ENCODE data around the gene CNIH2.

CNIH2 gene

GRCh38 chr11:66267379-66268243 lies 10.4 kb upstream of the CNIH2 start:
- Histone ChIP-seq H3K4me3 (ENCODE audit: control insufficient read depth in 1 of 7, extremely low read depth in 1 of 7, insufficient read depth in 4 of 7, low read depth in 2 of 7, low read length in 6 of 7) (peak overlapping the region; percentile 32 to 96 (median 89)), H3K4me1 (ENCODE audit: control extremely low read depth in 1 of 4, control insufficient read depth in 4 of 4, insufficient read depth in 4 of 4, low read length in 3 of 4) (peaks cover 5 to 29% (median 26%) of the 10 kb centered on the region in 4 experiments), H3K27ac (ENCODE audit: insufficient read depth in 1 of 2, low read depth in 1 of 2, low read length in 2 of 2, poor library complexity in 1 of 2, severe bottlenecking in 2 of 2) (peak overlapping the region; percentile 46 to 88), H3K27me3 (replicated peaks in 2 of 5; ENCODE audit: control insufficient read depth in 4 of 5, insufficient read depth in 5 of 5, low read length in 4 of 5) (no peaks in the 10 kb centered on the region), H3K9me3 (ENCODE audit: control extremely low read depth in 1 of 5, control insufficient read depth in 4 of 5, insufficient read depth in 2 of 5, low read depth in 1 of 5, low read length in 4 of 5) (no peaks in the 10 kb centered on the region), H3K36me3 (ENCODE audit: control insufficient read depth in 4 of 4, insufficient read depth in 4 of 4, low read length in 3 of 4) (peaks cover 5 to 25% (median 19%) of the 10 kb centered on the region in 4 experiments)
- WGBS (ENCODE audit: insufficient coverage) = under 1% methylated on average over 40 of the region's 61 CpGs
- peak; percentile 89 to 94 (median 93) for DNase-seq
- ChIA-PET POLR2A (interaction anchor here (0.7 to 1.3 kb wide), 3 partner anchors 10 to 149 kb away, joined by 3 to 5 read pairs (median 4); no protein-coding TSS in a partner anchor), CTCF (interaction anchor here (0.7 to 5.6 kb wide), 4 partner anchors 10 to 195 kb away, joined by 3 to 36 read pairs (median 8); partner anchors contain the start of gene YIF1A)

GRCh38 chr11:66268244-66268951 lies 9.6 kb upstream of the CNIH2 start, which contains the start of gene RAB1B:
Gene RAB1B (plus strand): TSS chr11:66268639. CDS start chr11:66268680, 41 bp downstream.
- ChIA-PET CTCF (interaction anchor here (0.7 to 5.6 kb wide), 4 partner anchors 9 to 195 kb away, joined by 3 to 36 read pairs (median 8); partner anchors contain the start of gene YIF1A), POLR2A (interaction anchor here (0.7 to 1.4 kb wide), 4 partner anchors 9 to 149 kb away, joined by 3 to 6 read pairs (median 4); no protein-coding TSS in a partner anchor)
- DNase-seq = peak; percentile 99
- Histone ChIP-seq H3K4me1 (ENCODE audit: control extremely low read depth in 1 of 4, control insufficient read depth in 4 of 4, insufficient read depth in 4 of 4, low read length in 3 of 4) (peaks cover 5 to 29% (median 26%) of the 10 kb centered on the region in 4 experiments), H3K36me3 (ENCODE audit: control insufficient read depth in 4 of 4, insufficient read depth in 4 of 4, low read length in 3 of 4) (peaks cover 11 to 27% (median 24%) of the 10 kb centered on the region in 4 experiments), H3K27me3 (replicated peaks in 2 of 5; ENCODE audit: control insufficient read depth in 4 of 5, insufficient read depth in 5 of 5, low read length in 4 of 5) (no peaks in the 10 kb centered on the region), H3K27ac (ENCODE audit: insufficient read depth in 1 of 2, low read depth in 1 of 2, low read length in 2 of 2, poor library complexity in 1 of 2, severe bottlenecking in 2 of 2) (peak within 1 kb of the TSS; percentile 64 to 88), H3K4me3 (ENCODE audit: control insufficient read depth in 1 of 7, extremely low read depth in 1 of 7, insufficient read depth in 4 of 7, low read depth in 2 of 7, low read length in 6 of 7) (peak within 1 kb of the TSS; percentile 74 to 96 (median 89)), H3K9me3 (ENCODE audit: control extremely low read depth in 1 of 5, control insufficient read depth in 4 of 5, insufficient read depth in 2 of 5, low read depth in 1 of 5, low read length in 4 of 5) (no peaks in the 10 kb centered on the region)
- WGBS (ENCODE audit: insufficient coverage) = 0% methylated on average over 29 of the region's 64 CpGs

GRCh38 chr11:66268952-66269905 lies 8.7 kb upstream of the CNIH2 start:
- CTCF ChIA-PET = interaction anchor here (1.3 to 5.6 kb wide), 3 partner anchors 8 to 18 kb away, joined by 3 to 36 read pairs (median 17); partner anchors contain the start of gene YIF1A
- H3K4me1 ChIP-seq (ENCODE audit: control extremely low read depth in 1 of 4, control insufficient read depth in 4 of 4, insufficient read depth in 4 of 4, low read length in 3 of 4) = peaks cover 5 to 29% (median 26%) of the 10 kb centered on the region in 4 experiments

GRCh38 chr11:66271816-66272215 lies 6.2 kb upstream of the CNIH2 start:
- H3K9me3 ChIP-seq (ENCODE audit: control extremely low read depth in 1 of 5, control insufficient read depth in 4 of 5, insufficient read depth in 2 of 5, low read depth in 1 of 5, low read length in 4 of 5) = no peaks in the 10 kb centered on the region
- CTCF ChIA-PET = interaction anchor here (1.2 to 3.4 kb wide), 3 partner anchors 9 to 16 kb away, joined by 4 to 17 read pairs (median 10); partner anchors contain the start of gene YIF1A
- H3K4me1 ChIP-seq (ENCODE audit: control extremely low read depth in 1 of 4, control insufficient read depth in 4 of 4, insufficient read depth in 4 of 4, low read length in 3 of 4) = peaks cover 5 to 35% (median 30%) of the 10 kb centered on the region in 4 experiments
- H3K4me3 ChIP-seq (ENCODE audit: control insufficient read depth in 1 of 7, extremely low read depth in 1 of 7, insufficient read depth in 4 of 7, low read depth in 2 of 7, low read length in 6 of 7) = no peak overlapping the region
- DNase-seq = no peak
- peaks cover 0 to 2% (median 0%) of the 10 kb centered on the region in 5 experiments for H3K27me3 ChIP-seq (replicated peaks in 2 of 5; ENCODE audit: control insufficient read depth in 4 of 5, insufficient read depth in 5 of 5, low read length in 4 of 5)
- POLR2A ChIA-PET = interaction anchor here (0.6 kb wide), 1 partner anchor 114 kb away, joined by 5 read pairs; no protein-coding TSS in a partner anchor
- H3K27ac ChIP-seq (ENCODE audit: insufficient read depth in 1 of 2, low read depth in 1 of 2, low read length in 2 of 2, poor library complexity in 1 of 2, severe bottlenecking in 2 of 2) = no peak overlapping the region
- H3K36me3 ChIP-seq (ENCODE audit: control insufficient read depth in 4 of 4, insufficient read depth in 4 of 4, low read length in 3 of 4) = peaks cover 19 to 54% (median 46%) of the 10 kb centered on the region in 4 experiments
- WGBS (ENCODE audit: insufficient coverage) = 96% methylated on average over 4 of the region's 7 CpGs

More at GRCh38 chr11:66268952-66269905, 8.7 kb upstream of the CNIH2 start:
- no peaks in the 10 kb centered on the region for H3K27me3 ChIP-seq (replicated peaks in 2 of 5; ENCODE audit: control insufficient read depth in 4 of 5, insufficient read depth in 5 of 5, low read length in 4 of 5)
- peak overlapping the region; percentile 74 to 96 (median 89) for H3K4me3 ChIP-seq (ENCODE audit: control insufficient read depth in 1 of 7, extremely low read depth in 1 of 7, insufficient read depth in 4 of 7, low read depth in 2 of 7, low read length in 6 of 7)
- H3K9me3 ChIP-seq (ENCODE audit: control extremely low read depth in 1 of 5, control insufficient read depth in 4 of 5, insufficient read depth in 2 of 5, low read depth in 1 of 5, low read length in 4 of 5) = no peaks in the 10 kb centered on the region
- peak in 2 of 3 donors; percentile 53 to 55 for DNase-seq
- POLR2A ChIA-PET = interaction anchor here (0.8 to 1.4 kb wide), 2 partner anchors 10 to 13 kb away, joined by 3 to 6 read pairs; no protein-coding TSS in a partner anchor
- 1% methylated on average over 21 of the region's 32 CpGs for WGBS (ENCODE audit: insufficient coverage)
- peak overlapping the region; percentile 64 to 88 for H3K27ac ChIP-seq (ENCODE audit: insufficient read depth in 1 of 2, low read depth in 1 of 2, low read length in 2 of 2, poor library complexity in 1 of 2, severe bottlenecking in 2 of 2)
- peaks cover 14 to 35% (median 29%) of the 10 kb centered on the region in 4 experiments for H3K36me3 ChIP-seq (ENCODE audit: control insufficient read depth in 4 of 4, insufficient read depth in 4 of 4, low read length in 3 of 4)

GRCh38 chr11:66272596-66272995 lies 5.4 kb upstream of the CNIH2 start:
- WGBS (ENCODE audit: insufficient coverage) = 83% methylated on average over 2 of the region's 2 CpGs
- Histone ChIP-seq H3K9me3 (ENCODE audit: control extremely low read depth in 1 of 5, control insufficient read depth in 4 of 5, insufficient read depth in 2 of 5, low read depth in 1 of 5, low read length in 4 of 5) (no peaks in the 10 kb centered on the region), H3K27me3 (replicated peaks in 2 of 5; ENCODE audit: control insufficient read depth in 4 of 5, insufficient read depth in 5 of 5, low read length in 4 of 5) (peaks cover 0 to 2% (median 0%) of the 10 kb centered on the region in 5 experiments), H3K36me3 (ENCODE audit: control insufficient read depth in 4 of 4, insufficient read depth in 4 of 4, low read length in 3 of 4) (peaks cover 19 to 54% (median 46%) of the 10 kb centered on the region in 4 experiments), H3K4me1 (ENCODE audit: control extremely low read depth in 1 of 4, control insufficient read depth in 4 of 4, insufficient read depth in 4 of 4, low read length in 3 of 4) (peaks cover 5 to 37% (median 33%) of the 10 kb centered on the region in 4 experiments), H3K4me3 (ENCODE audit: control insufficient read depth in 1 of 7, extremely low read depth in 1 of 7, insufficient read depth in 4 of 7, low read depth in 2 of 7, low read length in 6 of 7) (no peak overlapping the region), H3K27ac (ENCODE audit: insufficient read depth in 1 of 2, low read depth in 1 of 2, low read length in 2 of 2, poor library complexity in 1 of 2, severe bottlenecking in 2 of 2) (no peak overlapping the region)
- CTCF ChIA-PET = interaction anchor here (1.0 to 3.4 kb wide), 4 partner anchors 8 to 15 kb away, joined by 3 to 17 read pairs (median 5); partner anchors contain the start of gene YIF1A
- no peak for DNase-seq
- POLR2A ChIA-PET = no interaction called here
